ENCODE data around the gene SLC25A24.
"Not testable (repeated sequence)": the region's sequence is repeated elsewhere in the genome, so short reads cannot be mapped to it uniquely, and the experiment has no call there.

Gene SLC25A24

GRCh38 chr1:108214641-108215465, 14.7 kb upstream of the SLC25A24 start:
- peak; percentile 48 for TF ChIP-seq CTCF (IDR thresholded peaks at IDR 0.05; ENCODE audit: low read depth, low read length)
- peak; percentile 31 to 32 for DNase-seq (ENCODE audit: low read depth in 2 of 2)
- H3K4me3 ChIP-seq (replicated peaks in 1 of 2; ENCODE audit: low read depth in 2 of 2, low read length in 2 of 2): not testable (repeated sequence)

GRCh38 chr1:108211014-108211413, 10.9 kb upstream of the SLC25A24 start:
- DNase-seq (ENCODE audit: low read depth in 2 of 2): no peak
- TF ChIP-seq CTCF (IDR thresholded peaks at IDR 0.05; ENCODE audit: low read depth, low read length): no peak
- no peak overlapping the region for H3K4me3 ChIP-seq (replicated peaks in 1 of 2; ENCODE audit: low read depth in 2 of 2, low read length in 2 of 2)

- H3K4me3 ChIP-seq (replicated peaks in 1 of 2; ENCODE audit: low read depth in 2 of 2, low read length in 2 of 2): no peak overlapping the region
- TF ChIP-seq CTCF (IDR thresholded peaks at IDR 0.05; ENCODE audit: low read depth, low read length): no peak
- no peak for DNase-seq (ENCODE audit: low read depth in 2 of 2)
Observed at GRCh38 chr1:108209456-108210108, 9.4 kb upstream of the SLC25A24 start.

- no peak overlapping the region for H3K4me3 ChIP-seq (replicated peaks in 1 of 2; ENCODE audit: low read depth in 2 of 2, low read length in 2 of 2)
- no peak for DNase-seq (ENCODE audit: low read depth in 2 of 2)
- no peak for TF ChIP-seq CTCF (IDR thresholded peaks at IDR 0.05; ENCODE audit: low read depth, low read length)
Observed at GRCh38 chr1:108208724-108209446, 8.7 kb upstream of the SLC25A24 start.

GRCh38 chr1:108203582-108203981, 3.4 kb upstream of the SLC25A24 start:
- not testable (repeated sequence) for H3K4me3 ChIP-seq (replicated peaks in 1 of 2; ENCODE audit: low read depth in 2 of 2, low read length in 2 of 2); DNase-seq (ENCODE audit: low read depth in 2 of 2)

- no peak for DNase-seq (ENCODE audit: low read depth in 2 of 2)
- no peak for TF ChIP-seq CTCF (IDR thresholded peaks at IDR 0.05; ENCODE audit: low read depth, low read length)
- H3K4me3 ChIP-seq (replicated peaks in 1 of 2; ENCODE audit: low read depth in 2 of 2, low read length in 2 of 2): no peak overlapping the region
Observed at GRCh38 chr1:108201687-108202086, 1.5 kb upstream of the SLC25A24 start.

- DNase-seq (ENCODE audit: low read depth in 2 of 2): peak; percentile 79 to 82
- peak overlapping the region; percentile 71 to 91 for H3K4me3 ChIP-seq (replicated peaks in 1 of 2; ENCODE audit: low read depth in 2 of 2, low read length in 2 of 2)
- TF ChIP-seq CTCF (IDR thresholded peaks at IDR 0.05; ENCODE audit: low read depth, low read length): peak; percentile 24
Observed at GRCh38 chr1:108200687-108201051, 526 bp upstream of the SLC25A24 start.

Measured in cardiac fibroblast (primary cell).